ENCODE results near the gene MSS51. TPM values are rescaled to one million over a fixed set of nuclear protein-coding genes. Genes with fewer than 3 reads are reported as not detected.
A peak's percentile ranks its signal among the peaks of the same experiment; 100 is the strongest.

The MSS51 gene
- total RNA-seq, result 1 to 10 TPM; 3.9 to 4.0 TPM
- 1.3 TPM for polyA plus RNA-seq (2013, experiment 1 of 2)
- polyA plus RNA-seq (2013, experiment 2 of 2), result 1.5 TPM
- long read RNA-seq, experiment 1, result 0 reads
- long read RNA-seq, experiment 2, result 0 reads
- long read RNA-seq, experiment 3, result 0 reads
- long read RNA-seq, experiment 4, result 0 reads

GRCh38 chr10:73433538-73433867, at the start of gene MSS51:
MSS51 (minus strand) TSS chr10:73433561; CDS start chr10:73428284, 5,277 bp downstream.
- TF ChIP-seq CTCF (conservative IDR thresholded peaks at IDR 0.05), result no peak
- H3K36me3 Mint-ChIP-seq (ENCODE audit: low read depth), result peaks cover 16% of the 10 kb centered on the region
- peaks cover 10% of the 10 kb centered on the region for H3K4me1 ChIP-seq (ENCODE audit: control insufficient read depth, insufficient read depth, low read length)
- H3K9me3 ChIP-seq (ENCODE audit: control insufficient read depth, low read length), result peaks cover 6% of the 10 kb centered on the region
- no peak within 1 kb of the TSS for H3K4me3 ChIP-seq (ENCODE audit: low read length)
- H3K36me3 ChIP-seq (ENCODE audit: control insufficient read depth, insufficient read depth, low read length), result peaks cover 43% of the 10 kb centered on the region
- H3K4me3 Mint-ChIP-seq, result no peak within 1 kb of the TSS
- no peak within 1 kb of the TSS for H3K9ac ChIP-seq (ENCODE audit: extremely low read depth, low read length, poor library complexity, severe bottlenecking)
- DNase-seq, result no peak
- no peaks in the 10 kb centered on the region for H3K27me3 Mint-ChIP-seq (ENCODE audit: insufficient read depth)
- no peaks in the 10 kb centered on the region for H3K9me3 Mint-ChIP-seq
- no peak within 1 kb of the TSS for H3K27ac Mint-ChIP-seq
- no peaks in the 10 kb centered on the region for H3K27me3 ChIP-seq (ENCODE audit: control insufficient read depth, insufficient read depth, low read length, poor library complexity, severe bottlenecking)
- H3K4me1 Mint-ChIP-seq, result peaks cover 22% of the 10 kb centered on the region
- no peak within 1 kb of the TSS for H3K27ac ChIP-seq (ENCODE audit: low read depth, low read length)

- H3K36me3 Mint-ChIP-seq (ENCODE audit: low read depth), result peaks cover 42% of the 10 kb centered on the region
- DNase-seq, result no peak
- H3K4me3 Mint-ChIP-seq, result no peak overlapping the region
- Histone ChIP-seq H3K9me3 (ENCODE audit: control insufficient read depth, low read length) (no peaks in the 10 kb centered on the region), H3K27ac (ENCODE audit: low read depth, low read length) (no peak overlapping the region), H3K4me1 (ENCODE audit: control insufficient read depth, insufficient read depth, low read length) (no peaks in the 10 kb centered on the region), H3K4me3 (ENCODE audit: low read length) (no peak overlapping the region), H3K27me3 (ENCODE audit: control insufficient read depth, insufficient read depth, low read length, poor library complexity, severe bottlenecking) (no peaks in the 10 kb centered on the region), H3K36me3 (ENCODE audit: control insufficient read depth, insufficient read depth, low read length) (peaks cover 56% of the 10 kb centered on the region), H3K9ac (ENCODE audit: extremely low read depth, low read length, poor library complexity, severe bottlenecking) (no peak overlapping the region)
- H3K27me3 Mint-ChIP-seq (ENCODE audit: insufficient read depth), result no peaks in the 10 kb centered on the region
- WGBS, 2 experiments (ENCODE audit: insufficient coverage in 1 of 2, insufficient read length in 1 of 2), result 92 to 94% methylated on average over 6 to 7 of the region's 7 CpGs
- H3K4me1 Mint-ChIP-seq, result no peaks in the 10 kb centered on the region
- TF ChIP-seq CTCF (conservative IDR thresholded peaks at IDR 0.05), result no peak
- peak overlapping the region; percentile 39 for H3K27ac Mint-ChIP-seq
- peaks cover 3% of the 10 kb centered on the region for H3K9me3 Mint-ChIP-seq
Observed at GRCh38 chr10:73480158-73480557, 46.8 kb upstream of the MSS51 start.

- H3K36me3 Mint-ChIP-seq (ENCODE audit: low read depth), result peaks cover 46% of the 10 kb centered on the region
- no peak for DNase-seq
- no peak overlapping the region for H3K9ac ChIP-seq (ENCODE audit: extremely low read depth, low read length, poor library complexity, severe bottlenecking)
- TF ChIP-seq CTCF (conservative IDR thresholded peaks at IDR 0.05), result no peak
- H3K4me1 ChIP-seq (ENCODE audit: control insufficient read depth, insufficient read depth, low read length), result no peaks in the 10 kb centered on the region
- no peak overlapping the region for H3K4me3 ChIP-seq (ENCODE audit: low read length)
- no peaks in the 10 kb centered on the region for H3K9me3 ChIP-seq (ENCODE audit: control insufficient read depth, low read length)
- 97 to 100% methylated on average over 2 to 3 of the region's 3 CpGs for WGBS, 2 experiments (ENCODE audit: insufficient coverage in 1 of 2, insufficient read length in 1 of 2)
- no peaks in the 10 kb centered on the region for H3K27me3 ChIP-seq (ENCODE audit: control insufficient read depth, insufficient read depth, low read length, poor library complexity, severe bottlenecking)
- peaks cover 3% of the 10 kb centered on the region for H3K9me3 Mint-ChIP-seq
- H3K4me1 Mint-ChIP-seq, result no peaks in the 10 kb centered on the region
- no peak overlapping the region for H3K27ac Mint-ChIP-seq
- peaks cover 61% of the 10 kb centered on the region for H3K36me3 ChIP-seq (ENCODE audit: control insufficient read depth, insufficient read depth, low read length)
- no peaks in the 10 kb centered on the region for H3K27me3 Mint-ChIP-seq (ENCODE audit: insufficient read depth)
- H3K4me3 Mint-ChIP-seq, result no peak overlapping the region
- H3K27ac ChIP-seq (ENCODE audit: low read depth, low read length), result no peak overlapping the region
Observed at GRCh38 chr10:73478636-73479035, 45.3 kb upstream of the MSS51 start.

All from endodermal cell (in vitro differentiated cells).